T-cell (primary cell): ENCODE measurements around the gene CPTP. TPM values are rescaled to one million over a fixed set of nuclear protein-coding genes. Genes with fewer than 3 reads are reported as not detected.

Experiments
- ATAC-seq, 4 experiments: fragments of 200-7000 bp in 3 of 4; fragments of 150-1000 bp in 1 of 4; cut with Tn5 transposase; replicated peaks in 1 of 4; 1 replicate in 3 of 4; 2 replicates in 1 of 4; pipeline ENCODE4 v1.10.0; 2021; ENCODE audit warnings: moderate library complexity in 3 of 4, mild to moderate bottlenecking in 2 of 4, moderate number of reproducible peaks in 1 of 4
- CTCF ChIA-PET, 2 donors: fragments of 300-600 bp; sonication (Branson Sonifier 250); formaldehyde crosslinking; loops; one replicate each; lab custom pipeline; 2022; ENCODE audit warnings: antibody characterized with exemption in 2 of 2; lab: Charles Lee
- POLR2A ChIA-PET, 2 donors: fragments of 300-600 bp; sonication (Branson Sonifier 250); formaldehyde crosslinking; loops; one replicate each; lab custom pipeline; 2022; ENCODE audit warnings: antibody characterized with exemption in 2 of 2; lab: Charles Lee
- DNase-seq, 35 experiments: peaks; one replicate each; pipeline versions ENCODE4 v3.0.0 to v3.0.0-alpha.2; 2013 to 2023
- H3K27ac ChIP-seq: one replicate; pipeline ENCODE4 v1.5.1; 2013; ENCODE audit warnings: low read length
- H3K27me3 ChIP-seq, 2 experiments: replicated peaks in 1 of 2; 1 replicate in 1 of 2; 2 replicates in 1 of 2; pipeline versions ENCODE4 v1.6.1 to v1.7.0; 2013; ENCODE audit warnings: low read length in 1 of 2, mixed read lengths in 1 of 2; ENCODE audit not compliant: control insufficient read depth in 2 of 2, insufficient read depth in 2 of 2; ENCODE audit errors: extremely low read depth in 1 of 2
- H3K36me3 ChIP-seq, 2 donors: 1 replicate in 1 of 2; 2 replicates in 1 of 2; pipeline versions ENCODE4 v1.6.1 to v1.7.0; 2013; ENCODE audit warnings: low read length in 1 of 2; ENCODE audit not compliant: control insufficient read depth in 2 of 2, insufficient read depth in 1 of 2; ENCODE audit errors: extremely low read depth in 1 of 2
- H3K4me1 ChIP-seq, 2 experiments: 1 replicate in 1 of 2; 2 replicates in 1 of 2; pipeline versions ENCODE4 v1.6.1 to v1.7.0; 2013; ENCODE audit warnings: low read length in 2 of 2, mixed read lengths in 1 of 2; ENCODE audit not compliant: insufficient read depth in 2 of 2, control insufficient read depth in 1 of 2; ENCODE audit errors: extremely low read depth in 1 of 2
- H3K4me3 ChIP-seq, 2 donors: 1 replicate in 1 of 2; 2 replicates in 1 of 2; pipeline versions ENCODE4 v1.5.1 to v1.7.0; 2013; ENCODE audit warnings: mild to moderate bottlenecking in 2 of 2, low read length in 1 of 2, moderate library complexity in 1 of 2; ENCODE audit not compliant: control insufficient read depth in 1 of 2; ENCODE audit errors: extremely low read depth in 1 of 2
- H3K9me3 ChIP-seq: 2 replicates; pipeline ENCODE4 v1.7.0; 2013
- H3K27ac Mint-ChIP-seq, 2 donors: one replicate each; pipeline ENCODE4 v1.8.0; 2020 to 2021; ENCODE audit warnings: mild to moderate bottlenecking in 2 of 2, mixed read lengths in 2 of 2
- H3K27me3 Mint-ChIP-seq, 2 donors: one replicate each; pipeline ENCODE4 v1.8.0; 2021 to 2022; ENCODE audit warnings: mixed read lengths in 2 of 2
- H3K36me3 Mint-ChIP-seq: one replicate; pipeline ENCODE4 v1.8.0; 2021; ENCODE audit warnings: mixed read lengths
- H3K4me1 Mint-ChIP-seq, 3 donors: one replicate each; pipeline ENCODE4 v1.8.0; 2020 to 2022; ENCODE audit warnings: mixed read lengths in 3 of 3, mild to moderate bottlenecking in 1 of 3
- H3K4me3 Mint-ChIP-seq, 3 donors: one replicate each; pipeline ENCODE4 v1.8.0; 2020 to 2022; ENCODE audit warnings: mild to moderate bottlenecking in 3 of 3, mixed read lengths in 3 of 3, moderate library complexity in 3 of 3
- H3K9me3 Mint-ChIP-seq, 3 donors: one replicate each; pipeline ENCODE4 v1.8.0; 2020 to 2022; ENCODE audit warnings: mixed read lengths in 3 of 3
- WGBS: methylation state at CpG from one replicate; pipeline ENCODE4 v1.1.5; 2013; ENCODE audit warnings: missing lambda C conversion rate; ENCODE audit not compliant: insufficient coverage; 5-methylcytosine and 5-hydroxymethylcytosine counted together
- total RNA-seq, 35 experiments: library from RNA in 6 of 35; stranded (reverse) in 6 of 35; fragments of 120-200 nt in 1 of 35; gene quantifications; one replicate each; pipeline versions ENCODE4 v1.2.1 to v1.2.4 and lab custom pipeline; 2013 to 2026

CPTP gene
- total RNA-seq, 5 donors from 2014 or later (not counting 1 experiment from before 2014, with no cell fraction given): 15.8 to 35.8 (median 29.9) TPM

DNA sequence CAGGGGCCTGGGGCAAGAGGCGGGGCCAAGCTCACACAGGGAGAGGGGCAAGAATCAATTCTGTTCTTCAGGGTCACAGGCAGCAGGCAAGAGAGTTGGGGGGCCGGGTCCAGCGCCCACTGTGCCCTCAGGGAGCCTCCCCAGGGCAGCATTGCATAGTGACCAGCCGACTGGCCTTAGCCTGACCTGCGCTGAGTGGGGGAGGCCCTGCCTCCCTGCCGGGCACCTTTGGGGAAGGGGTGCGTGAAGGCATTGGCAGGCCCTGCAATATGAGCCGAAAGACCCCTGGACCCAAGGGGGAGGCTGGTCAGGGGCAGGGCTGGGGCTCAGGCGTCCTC lies 32.2 kb upstream of the CPTP start:
- no peak overlapping the region for H3K27ac Mint-ChIP-seq
- Histone ChIP-seq H3K27me3 (peaks cover 0 to 11% of the 10 kb centered on the region in 2 experiments), H3K27ac (no peak overlapping the region), H3K36me3 (peaks cover 0 to 3% of the 10 kb centered on the region in 2 donors), H3K4me3 (no peak overlapping the region), H3K9me3 (no peaks in the 10 kb centered on the region), H3K4me1 (peaks cover 0 to 14% of the 10 kb centered on the region in 2 experiments)
- H3K4me3 Mint-ChIP-seq: no peak overlapping the region
- peaks cover 0 to 3% of the 10 kb centered on the region in 2 donors for H3K27me3 Mint-ChIP-seq
- ATAC-seq (no peak), DNase-seq (no peak)
- WGBS: 93% methylated on average over 6 of the region's 9 CpGs
- ChIA-PET CTCF (interaction anchor here in 1 of 2 donors (0.6 to 2.0 kb wide), 2 partner anchors 167 to 171 kb away, joined by 3 to 17 read pairs; no protein-coding TSS in a partner anchor), POLR2A (no interaction called here)
- no peaks in the 10 kb centered on the region for H3K9me3 Mint-ChIP-seq
- H3K36me3 Mint-ChIP-seq: no peaks in the 10 kb centered on the region
- peaks cover 3 to 5% (median 4%) of the 10 kb centered on the region in 3 donors for H3K4me1 Mint-ChIP-seq

DNA sequence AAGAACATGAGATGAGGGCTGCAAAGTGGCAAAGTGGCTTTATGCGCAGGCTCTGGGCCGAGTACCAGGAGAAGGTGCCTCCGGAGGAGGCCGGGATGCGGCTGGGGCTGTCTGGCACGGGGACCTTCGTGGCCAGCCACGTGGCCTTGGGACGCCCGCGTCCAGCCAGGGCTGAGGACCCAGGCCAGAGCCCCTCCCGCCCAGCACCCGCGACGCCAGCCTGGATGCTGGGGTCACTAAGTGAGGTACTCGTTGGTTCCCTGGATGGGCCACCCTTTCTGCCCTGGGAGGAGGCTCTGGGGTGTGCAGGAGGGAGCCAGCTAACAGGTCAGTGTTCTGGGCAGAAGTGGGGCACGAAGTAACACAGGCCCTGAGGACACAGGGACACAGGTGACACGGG lies 31.8 kb upstream of the CPTP start:
- no peaks in the 10 kb centered on the region for H3K9me3 ChIP-seq
- Mint-ChIP-seq H3K27me3 (peaks cover 0 to 3% of the 10 kb centered on the region in 2 donors), H3K4me1 (peaks cover 3 to 5% (median 4%) of the 10 kb centered on the region in 3 donors), H3K36me3 (no peaks in the 10 kb centered on the region), H3K27ac (no peak overlapping the region), H3K4me3 (no peak overlapping the region), H3K9me3 (no peaks in the 10 kb centered on the region)
- no peak overlapping the region for H3K4me3 ChIP-seq
- no peak for ATAC-seq
- H3K27ac ChIP-seq: no peak overlapping the region
- H3K27me3 ChIP-seq: peaks cover 0 to 11% of the 10 kb centered on the region in 2 experiments
- DNase-seq: no peak
- H3K36me3 ChIP-seq: peaks cover 0 to 3% of the 10 kb centered on the region in 2 donors
- ChIA-PET CTCF (no interaction called here), POLR2A (interaction anchor here in 1 of 2 donors (0.5 kb wide), 1 partner anchor 14 kb away, joined by 4 read pairs; no protein-coding TSS in a partner anchor)
- 98% methylated on average over 17 of the region's 18 CpGs for WGBS
- peaks cover 0 to 14% of the 10 kb centered on the region in 2 experiments for H3K4me1 ChIP-seq

DNA sequence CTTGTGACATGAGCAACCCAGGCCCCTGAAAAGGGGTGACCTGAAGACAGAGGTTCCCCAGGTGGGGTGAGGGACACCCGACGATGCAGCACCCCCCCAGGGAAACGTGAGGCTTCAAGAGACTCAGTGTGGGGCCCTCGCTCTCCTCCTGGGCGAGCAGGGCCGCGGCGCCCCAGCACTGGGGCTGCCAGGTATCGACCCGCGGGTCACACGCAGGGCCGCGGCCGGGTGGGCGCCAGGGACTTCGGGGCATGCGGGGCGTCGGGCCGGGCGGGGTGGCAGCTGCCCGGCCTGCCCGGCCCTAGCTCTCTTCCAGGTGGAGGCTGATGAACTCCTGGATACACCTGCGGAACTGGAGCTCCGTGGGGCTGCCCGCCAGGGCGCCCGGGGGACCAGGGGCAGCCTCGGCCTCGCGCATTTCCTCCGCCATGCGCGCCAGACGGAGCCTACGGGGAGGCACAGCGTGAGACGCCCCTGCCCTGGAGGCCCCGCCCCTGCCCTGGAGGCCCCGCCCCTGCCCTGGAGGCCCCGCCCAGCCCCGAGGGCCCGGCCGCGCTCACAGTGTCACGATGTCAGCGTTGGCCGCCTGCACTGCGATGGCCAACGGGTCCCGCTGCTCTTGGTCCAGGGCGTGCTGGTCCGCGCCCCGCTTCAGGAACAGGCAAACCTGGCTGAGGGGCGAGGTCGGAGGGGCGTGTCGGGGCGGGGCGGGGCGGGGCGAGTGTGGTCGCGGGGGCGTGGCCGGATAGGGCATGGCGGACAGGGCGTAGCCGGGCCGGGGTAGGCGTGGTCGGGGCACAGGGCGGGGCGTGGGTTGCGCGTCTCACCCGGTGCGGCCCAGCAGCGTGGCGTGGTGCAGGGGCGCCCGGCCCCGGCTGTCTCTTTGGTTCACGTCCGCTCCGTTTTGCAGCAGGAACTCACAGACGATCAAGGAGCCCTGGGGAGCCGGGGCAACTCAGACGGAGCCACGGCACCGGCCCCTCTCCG lies 31.0 kb upstream of the CPTP start:
- ATAC-seq: no peak
- H3K27ac Mint-ChIP-seq: no peak overlapping the region

DNA sequence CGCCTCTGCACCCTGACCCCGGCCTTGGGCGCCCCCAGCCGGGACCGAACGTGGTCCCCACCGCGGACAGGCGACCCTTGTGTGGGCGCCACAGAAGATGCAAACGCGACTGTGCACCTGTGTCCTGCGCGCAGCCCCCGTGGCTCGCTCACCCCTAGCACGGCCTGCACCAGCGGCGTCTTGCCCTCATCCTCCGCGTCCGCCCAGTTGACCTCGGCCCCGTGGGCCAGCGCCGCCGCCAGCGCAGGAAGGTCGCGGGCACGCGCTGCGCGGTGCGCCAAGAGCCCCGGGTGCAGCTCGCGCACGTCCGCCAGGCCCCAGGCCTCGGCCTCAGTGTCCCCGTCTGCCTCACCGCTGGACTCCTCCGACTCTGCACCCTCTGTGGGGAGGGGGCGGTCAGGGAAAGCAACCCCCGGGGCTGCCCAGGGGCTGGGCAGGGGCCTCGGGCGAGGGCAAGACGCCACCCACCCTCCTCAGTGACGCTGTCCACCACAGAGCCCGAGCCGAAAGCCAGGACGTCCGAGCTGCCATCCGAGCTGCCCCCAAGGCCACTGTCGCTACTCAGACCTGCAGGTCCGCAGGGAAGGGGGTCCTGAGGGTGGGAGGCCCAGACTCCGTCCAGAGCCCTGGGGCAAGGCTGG lies 30.2 kb upstream of the CPTP start:
- peaks cover 0 to 3% of the 10 kb centered on the region in 2 donors for H3K36me3 ChIP-seq
- ChIA-PET POLR2A (no interaction called here), CTCF (no interaction called here)
- no peak overlapping the region for H3K4me3 ChIP-seq
- WGBS: 96% methylated on average over 46 of the region's 58 CpGs
- Mint-ChIP-seq H3K27me3 (peaks cover 0 to 3% of the 10 kb centered on the region in 2 donors), H3K9me3 (no peaks in the 10 kb centered on the region), H3K36me3 (no peaks in the 10 kb centered on the region), H3K27ac (no peak overlapping the region), H3K4me1 (peaks cover 3 to 5% (median 4%) of the 10 kb centered on the region in 3 donors), H3K4me3 (no peak overlapping the region)
- H3K27me3 ChIP-seq: peaks cover 0 to 11% of the 10 kb centered on the region in 2 experiments
- peaks cover 0 to 14% of the 10 kb centered on the region in 2 experiments for H3K4me1 ChIP-seq
- H3K9me3 ChIP-seq: no peaks in the 10 kb centered on the region
- ATAC-seq: no peak
- DNase-seq: no peak
- H3K27ac ChIP-seq: no peak overlapping the region

More for the DNA sequence above, 31.0 kb upstream of the CPTP start:
- no peak overlapping the region for H3K27ac ChIP-seq
- no peaks in the 10 kb centered on the region for H3K9me3 ChIP-seq
- no peak for DNase-seq
- Mint-ChIP-seq H3K9me3 (no peaks in the 10 kb centered on the region), H3K36me3 (no peaks in the 10 kb centered on the region), H3K27me3 (peaks cover 0 to 3% of the 10 kb centered on the region in 2 donors), H3K4me1 (peaks cover 3 to 5% (median 4%) of the 10 kb centered on the region in 3 donors), H3K4me3 (no peak overlapping the region)
- peaks cover 0 to 14% of the 10 kb centered on the region in 2 experiments for H3K4me1 ChIP-seq
- ChIA-PET POLR2A (interaction anchor here in 1 of 2 donors (0.5 kb wide), 1 partner anchor 15 kb away, joined by 4 read pairs; no protein-coding TSS in a partner anchor), CTCF (no interaction called here)
- WGBS: 94% methylated on average over 93 of the region's 94 CpGs
- H3K27me3 ChIP-seq: peaks cover 0 to 11% of the 10 kb centered on the region in 2 experiments
- H3K4me3 ChIP-seq: no peak overlapping the region
- peaks cover 0 to 3% of the 10 kb centered on the region in 2 donors for H3K36me3 ChIP-seq

DNA sequence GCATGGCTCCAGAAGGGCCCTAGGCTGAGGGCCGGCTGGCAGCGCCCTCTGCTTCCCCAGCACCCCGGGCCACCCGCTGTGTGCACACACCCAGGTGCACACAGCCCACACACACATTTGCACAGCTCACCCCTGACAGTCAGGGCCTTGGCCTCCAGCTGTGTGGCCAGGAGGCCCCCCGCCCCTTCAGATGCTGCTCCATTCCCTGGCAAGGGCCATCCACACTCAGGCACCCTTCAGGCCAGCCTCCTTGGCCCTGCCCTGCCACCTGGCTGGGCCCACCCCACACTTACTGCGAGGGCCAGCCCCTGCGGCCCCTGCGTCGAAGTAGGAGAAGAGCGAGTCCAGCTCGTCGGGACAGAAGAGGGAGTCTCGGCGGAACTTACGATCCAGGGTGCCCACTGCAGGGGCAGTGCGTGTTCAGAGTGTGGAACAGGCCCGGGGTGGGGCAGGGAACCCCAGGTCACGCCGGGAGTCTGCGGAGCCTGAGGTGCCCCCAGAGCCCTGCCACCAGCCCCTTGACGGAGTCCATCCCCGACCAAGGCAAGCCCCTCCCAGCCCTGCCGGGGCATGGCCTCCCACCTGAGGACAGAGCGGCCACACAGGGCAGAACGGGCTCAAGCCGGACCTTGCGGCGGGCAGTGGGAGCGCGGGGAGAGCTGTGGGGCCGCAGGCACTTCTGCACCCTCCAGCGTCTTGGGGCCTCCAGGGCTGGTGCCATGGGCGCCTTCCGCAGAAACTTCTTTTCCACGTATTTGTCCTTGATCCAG lies 29.3 kb upstream of the CPTP start:
- ATAC-seq (no peak), DNase-seq (no peak)
- H3K36me3 Mint-ChIP-seq: no peaks in the 10 kb centered on the region
- no peaks in the 10 kb centered on the region for H3K9me3 Mint-ChIP-seq
- peaks cover 0 to 3% of the 10 kb centered on the region in 2 donors for H3K36me3 ChIP-seq
- peaks cover under 1 to 4% (median 3%) of the 10 kb centered on the region in 3 donors for H3K4me1 Mint-ChIP-seq
- H3K27ac ChIP-seq: no peak overlapping the region
- ChIA-PET CTCF (no interaction called here), POLR2A (no interaction called here)
- 96% methylated on average over 35 of the region's 35 CpGs for WGBS
- no peak overlapping the region for H3K4me3 ChIP-seq
- H3K9me3 ChIP-seq: no peaks in the 10 kb centered on the region
- peaks cover 0 to 11% of the 10 kb centered on the region in 2 experiments for H3K4me1 ChIP-seq
- no peak overlapping the region for H3K27ac Mint-ChIP-seq
- H3K27me3 Mint-ChIP-seq: no peaks in the 10 kb centered on the region
- H3K27me3 ChIP-seq: peaks cover 0 to 8% of the 10 kb centered on the region in 2 experiments
- no peak overlapping the region for H3K4me3 Mint-ChIP-seq
